SU-DHL-6 (cell line): ENCODE results near the gene XYLT1.
A peak's percentile ranks its signal among the peaks of the same experiment; 100 is the strongest.

ENCODE experiments used
- CTCF ChIP-seq: fragments of 200-600 bp; sonication (generic); IDR thresholded peaks from one replicate; pipeline ENCODE4 v1.5.1; 2017; ENCODE audit warnings: antibody characterized with exemption, mild to moderate bottlenecking, low read length, moderate library complexity; ENCODE audit not compliant: insufficient read depth, poor library complexity, severe bottlenecking
- EZH2phosphoT487 ChIP-seq: fragments of 200-600 bp; sonication (generic), shearing (Covaris generic); conservative IDR thresholded peaks from 2 replicates; pipeline ENCODE4 v1.6.1; 2018; ENCODE audit warnings: mild to moderate bottlenecking, antibody characterized with exemption, low read length, moderate library complexity, mixed read lengths

- TF ChIP-seq CTCF (peak; percentile 57), EZH2phosphoT487 (no peak)
Measured at GRCh38 chr16:17476414-17477259, 5.9 kb upstream of the XYLT1 start.
